Midbrain (tissue), 1 donor: Measurements from ENCODE around the gene PCDH11X.
"Not testable (repeated sequence)": the region's sequence is repeated elsewhere in the genome, so short reads cannot be mapped to it uniquely, and the experiment has no call there.

Source experiments
- DNase-seq: peaks from one replicate; lab custom pipeline; 2025; lab: John Stamatoyannopoulos, UW

The PCDH11X gene, protein sequence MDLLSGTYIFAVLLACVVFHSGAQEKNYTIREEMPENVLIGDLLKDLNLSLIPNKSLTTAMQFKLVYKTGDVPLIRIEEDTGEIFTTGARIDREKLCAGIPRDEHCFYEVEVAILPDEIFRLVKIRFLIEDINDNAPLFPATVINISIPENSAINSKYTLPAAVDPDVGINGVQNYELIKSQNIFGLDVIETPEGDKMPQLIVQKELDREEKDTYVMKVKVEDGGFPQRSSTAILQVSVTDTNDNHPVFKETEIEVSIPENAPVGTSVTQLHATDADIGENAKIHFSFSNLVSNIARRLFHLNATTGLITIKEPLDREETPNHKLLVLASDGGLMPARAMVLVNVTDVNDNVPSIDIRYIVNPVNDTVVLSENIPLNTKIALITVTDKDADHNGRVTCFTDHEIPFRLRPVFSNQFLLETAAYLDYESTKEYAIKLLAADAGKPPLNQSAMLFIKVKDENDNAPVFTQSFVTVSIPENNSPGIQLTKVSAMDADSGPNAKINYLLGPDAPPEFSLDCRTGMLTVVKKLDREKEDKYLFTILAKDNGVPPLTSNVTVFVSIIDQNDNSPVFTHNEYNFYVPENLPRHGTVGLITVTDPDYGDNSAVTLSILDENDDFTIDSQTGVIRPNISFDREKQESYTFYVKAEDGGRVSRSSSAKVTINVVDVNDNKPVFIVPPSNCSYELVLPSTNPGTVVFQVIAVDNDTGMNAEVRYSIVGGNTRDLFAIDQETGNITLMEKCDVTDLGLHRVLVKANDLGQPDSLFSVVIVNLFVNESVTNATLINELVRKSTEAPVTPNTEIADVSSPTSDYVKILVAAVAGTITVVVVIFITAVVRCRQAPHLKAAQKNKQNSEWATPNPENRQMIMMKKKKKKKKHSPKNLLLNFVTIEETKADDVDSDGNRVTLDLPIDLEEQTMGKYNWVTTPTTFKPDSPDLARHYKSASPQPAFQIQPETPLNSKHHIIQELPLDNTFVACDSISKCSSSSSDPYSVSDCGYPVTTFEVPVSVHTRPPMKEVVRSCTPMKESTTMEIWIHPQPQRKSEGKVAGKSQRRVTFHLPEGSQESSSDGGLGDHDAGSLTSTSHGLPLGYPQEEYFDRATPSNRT (N-terminal part only)

DNA sequence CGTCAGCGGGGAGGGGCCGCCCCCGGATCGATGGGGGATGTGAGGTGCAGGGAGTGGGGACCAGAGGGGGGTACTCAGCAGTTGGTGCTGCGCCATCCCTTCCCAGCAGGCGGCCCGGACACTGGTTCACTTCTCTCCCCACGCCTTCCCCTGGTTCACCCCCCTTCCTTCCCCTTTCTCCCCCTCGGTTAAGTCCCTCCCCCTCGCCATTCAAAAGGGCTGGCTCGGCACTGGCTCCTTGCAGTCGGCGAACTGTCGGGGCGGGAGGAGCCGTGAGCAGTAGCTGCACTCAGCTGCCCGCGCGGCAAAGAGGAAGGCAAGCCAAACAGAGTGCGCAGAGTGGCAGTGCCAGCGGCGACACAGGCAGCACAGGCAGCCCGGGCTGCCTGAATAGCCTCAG lies at the start of gene PCDH11X:
TSS of gene PCDH11X (plus strand) at position 241 of the 400 bp plus-strand sequence. CDS start 56,130 bp downstream, outside the sequence.
- not testable (repeated sequence) for DNase-seq

DNA sequence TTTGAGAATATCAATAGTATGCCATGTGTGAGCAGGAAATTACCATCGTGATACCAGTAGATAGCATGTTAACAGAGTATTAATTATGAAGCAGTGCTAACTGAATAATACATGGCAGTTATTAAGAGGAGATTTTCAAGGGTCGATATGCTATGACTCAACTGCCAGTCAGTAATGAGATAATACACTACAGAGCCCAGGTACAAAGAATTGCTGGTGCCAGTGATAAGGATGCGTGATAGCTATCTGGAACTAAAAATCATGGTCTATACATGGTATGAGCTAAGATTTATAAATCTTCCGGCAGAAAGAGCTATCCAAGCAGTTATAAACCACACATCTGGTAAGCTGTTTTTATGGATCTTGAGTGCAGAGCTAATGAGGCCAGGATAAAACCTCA lies 31.7 kb upstream of the PCDH11X start:
- not testable (repeated sequence) for DNase-seq

DNA sequence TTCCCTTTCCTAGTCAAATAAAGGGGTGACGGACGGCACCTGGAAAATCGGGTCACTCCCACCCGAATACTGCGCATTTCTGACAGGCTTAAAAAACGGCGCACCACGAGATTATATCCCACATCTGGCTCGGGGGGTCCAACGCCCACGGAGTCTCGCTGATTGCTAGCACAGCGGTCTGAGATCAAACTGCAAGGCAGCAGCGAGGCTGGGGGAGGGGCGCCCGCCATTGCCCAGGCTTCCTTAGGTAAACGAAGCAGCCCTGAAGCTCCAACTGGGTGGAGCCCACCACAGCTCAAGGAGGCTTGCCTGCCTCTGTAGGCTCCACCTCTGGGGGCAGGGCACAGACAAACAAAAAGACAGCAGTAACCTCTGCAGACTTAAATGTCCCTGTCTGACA lies 26.2 kb upstream of the PCDH11X start:
- DNase-seq: not testable (repeated sequence)

DNA sequence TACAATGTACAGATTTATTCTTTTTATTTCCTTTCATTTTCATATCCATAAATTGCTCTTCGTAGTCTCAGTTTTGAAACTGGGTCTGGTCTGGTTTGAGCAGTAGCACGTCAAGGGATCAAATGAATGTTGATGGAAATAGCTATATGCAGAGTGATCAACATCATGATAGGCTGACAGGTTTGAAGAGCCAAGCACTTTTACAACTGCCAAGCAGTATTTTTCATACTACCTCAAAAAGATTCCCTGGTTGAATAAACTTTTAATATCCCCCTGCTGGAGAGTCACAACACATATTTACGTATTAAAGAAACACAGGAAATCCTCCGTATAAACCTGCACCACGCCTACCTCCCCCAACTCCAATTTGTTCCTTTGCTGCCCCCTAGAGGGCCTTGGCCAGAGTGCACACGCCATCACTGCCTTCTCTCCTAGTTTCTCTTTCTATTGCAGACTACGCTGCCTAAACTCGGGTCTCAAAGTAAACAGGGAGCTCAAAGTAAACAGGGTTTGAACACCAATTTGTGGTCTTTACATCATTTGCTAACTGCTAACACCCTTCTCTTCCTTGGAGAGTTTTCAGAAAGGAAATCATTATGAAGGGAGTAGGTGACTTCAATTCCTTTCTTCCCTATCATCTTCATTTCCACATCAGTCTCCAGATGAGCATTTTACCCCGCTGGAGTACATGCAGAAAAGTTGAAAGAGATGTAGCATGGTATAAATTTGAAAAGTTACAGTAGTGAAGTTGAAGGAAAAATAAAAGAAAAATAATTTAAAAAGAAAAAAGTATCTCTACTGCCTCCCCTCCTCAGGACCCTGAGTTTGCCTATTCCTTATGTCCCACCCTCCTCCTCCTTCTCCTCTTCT lies 8.3 kb upstream of the PCDH11X start:
- DNase-seq: not testable (repeated sequence)

DNA sequence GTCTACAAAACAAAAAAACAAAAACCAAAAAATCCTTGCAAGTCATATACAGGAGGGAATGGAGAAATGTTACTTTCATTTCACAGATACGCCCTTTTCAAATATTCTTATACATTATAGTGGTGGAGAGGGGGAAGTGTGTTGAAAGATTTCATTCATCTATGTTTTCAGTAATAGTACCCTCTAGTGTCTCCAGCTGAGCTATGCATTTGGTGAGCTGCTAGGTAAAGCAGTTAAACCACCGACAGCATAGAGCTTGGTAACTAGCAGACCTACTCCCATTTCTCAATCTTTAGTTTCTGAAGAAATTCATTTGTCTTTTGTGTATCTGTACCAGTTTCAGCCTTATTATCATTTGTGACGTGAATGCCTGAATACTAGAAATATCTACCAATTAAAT lies 5.2 kb upstream of the PCDH11X start:
- not testable (repeated sequence) for DNase-seq

DNA sequence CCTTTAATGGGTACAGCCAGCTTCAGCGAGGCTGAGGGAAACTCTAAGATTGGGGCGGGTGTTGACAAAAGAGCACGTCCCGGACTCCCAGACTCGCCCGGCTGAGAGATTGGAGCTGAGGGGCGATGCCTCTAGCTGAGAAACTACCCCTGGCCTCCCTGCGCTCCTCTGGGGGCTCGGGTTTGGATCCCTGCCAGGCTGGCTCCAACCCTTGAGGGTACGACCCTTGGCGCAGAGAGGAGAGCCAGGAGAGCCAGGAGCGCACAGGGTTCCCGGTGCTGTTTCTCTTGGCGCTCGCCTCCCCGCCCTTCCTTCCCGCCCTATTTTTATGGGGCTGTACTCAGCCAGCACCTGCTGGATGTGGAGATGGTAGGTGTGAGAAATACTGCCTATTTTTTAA lies 833 bp downstream of the PCDH11X start:
- not testable (repeated sequence) for DNase-seq

DNA sequence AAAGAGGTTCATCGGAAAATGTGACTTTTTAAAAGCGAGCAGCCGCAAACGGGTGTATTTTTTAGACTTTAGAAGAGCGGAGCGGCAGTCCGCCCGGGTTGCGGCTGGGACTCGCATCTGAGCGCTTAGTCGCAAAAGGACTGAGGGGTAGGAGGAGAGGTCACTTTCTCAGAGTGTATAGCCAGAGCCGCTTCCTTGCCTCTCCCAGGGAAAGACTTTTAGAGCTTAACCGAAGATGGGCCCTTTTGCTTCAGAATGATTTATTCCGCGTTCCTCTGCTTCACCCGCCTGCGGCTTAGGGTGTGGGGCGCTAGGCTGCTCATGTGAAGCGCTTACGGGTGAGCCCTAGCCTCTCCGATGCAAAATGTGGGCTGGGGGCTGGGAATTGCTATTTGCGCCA lies 1.5 kb downstream of the PCDH11X start:
- not testable (repeated sequence) for DNase-seq

DNA sequence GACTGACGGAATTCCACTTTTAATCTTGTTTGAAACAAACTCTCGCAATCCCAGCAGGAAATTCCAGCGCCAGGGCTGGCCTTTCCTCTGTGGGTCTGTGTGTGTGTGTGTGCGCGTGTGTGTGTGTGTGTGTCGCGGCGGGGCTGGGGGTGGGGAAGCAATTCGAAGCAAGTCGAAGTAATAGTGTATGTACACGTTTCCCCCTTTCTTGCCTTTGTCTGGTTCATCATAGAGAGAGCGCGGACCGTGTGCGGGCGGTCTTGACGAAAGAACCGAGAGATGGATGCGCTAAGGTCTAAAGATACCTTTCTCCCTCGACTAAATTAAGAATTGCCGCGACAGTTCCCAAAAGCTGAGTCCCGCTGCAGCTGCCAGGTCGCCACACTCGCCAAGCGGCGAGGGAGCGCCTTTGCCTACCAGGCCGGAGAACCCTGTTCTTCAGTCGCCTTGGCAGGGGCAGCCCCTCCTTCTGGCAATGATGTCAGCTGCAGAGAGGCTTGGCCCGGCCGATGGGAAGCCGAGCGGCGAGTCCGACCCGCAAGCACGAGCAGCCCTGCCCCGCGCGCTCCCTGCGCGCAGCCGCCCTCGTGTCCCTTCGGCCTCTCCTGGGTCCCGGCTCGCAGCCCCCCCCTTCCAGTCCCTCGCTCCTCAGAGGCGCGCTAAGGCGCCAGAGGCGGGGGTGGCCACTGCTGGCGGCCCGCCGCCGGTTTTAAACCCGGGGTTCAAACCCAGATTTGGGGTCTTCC lies 2.6 kb downstream of the PCDH11X start:
- not testable (repeated sequence) for DNase-seq

DNA sequence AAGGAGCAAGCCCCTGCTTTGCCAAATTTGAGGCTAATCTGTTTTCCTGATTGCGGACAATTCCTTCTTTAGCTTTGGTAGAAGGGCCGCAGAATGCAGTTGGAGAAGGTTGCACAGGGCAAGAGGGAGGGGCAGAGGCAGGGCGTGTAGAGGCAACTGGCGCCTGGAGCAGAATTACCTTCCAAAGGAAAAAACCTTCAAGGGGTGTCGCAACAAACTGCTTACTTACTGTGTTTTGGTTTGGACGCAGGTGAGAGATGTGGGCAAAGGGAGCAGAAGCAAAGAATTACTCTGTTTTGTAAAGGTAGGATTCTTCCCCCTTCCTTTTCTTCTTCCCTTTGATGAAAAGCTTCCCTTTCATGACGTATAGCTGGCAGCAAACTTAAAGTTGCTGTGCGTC lies 3.6 kb downstream of the PCDH11X start:
- DNase-seq: not testable (repeated sequence)

DNA sequence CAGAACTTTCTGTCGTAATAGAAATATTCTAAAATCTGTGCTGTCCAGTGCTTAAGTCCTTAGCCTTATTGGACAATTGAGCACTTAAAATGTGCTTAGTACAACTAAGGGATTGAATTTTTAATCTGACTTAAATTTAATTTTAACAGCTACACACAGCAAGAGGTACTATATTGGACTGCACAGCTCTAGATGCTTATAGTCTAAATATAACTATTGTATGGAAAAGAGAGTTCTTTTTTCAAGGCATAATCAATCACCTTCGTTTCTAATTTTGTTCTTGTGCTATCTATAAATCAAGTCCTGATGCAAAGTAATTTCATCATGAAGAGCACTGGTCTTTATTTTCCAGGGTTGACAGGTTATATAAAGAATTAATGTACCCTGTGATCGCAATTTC lies 38.4 kb downstream of the PCDH11X start:
- DNase-seq: not testable (repeated sequence)

DNA sequence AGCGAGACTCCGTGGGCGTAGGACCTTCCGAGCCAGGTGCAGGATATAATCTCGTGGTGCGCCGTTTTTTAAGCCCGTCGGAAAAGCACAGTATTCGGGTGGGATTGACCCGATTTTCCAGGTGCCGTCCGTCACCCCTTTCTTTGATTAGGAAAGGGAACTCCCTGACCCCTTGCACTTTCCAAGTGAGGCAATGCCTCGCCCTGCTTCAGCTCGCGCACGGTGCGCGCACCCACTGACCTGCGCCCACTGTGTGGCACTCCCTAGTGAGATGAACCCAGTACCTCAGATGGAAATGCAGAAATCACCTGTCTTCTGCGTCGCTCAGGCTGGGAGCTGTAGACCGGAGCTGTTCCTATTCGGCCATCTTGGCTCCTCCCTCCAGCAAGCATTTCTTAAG lies 46.1 kb downstream of the PCDH11X start:
- DNase-seq: not testable (repeated sequence)
